Glomerular visceral epithelial cell (primary cell): ENCODE measurements around the gene OR51D1.
A peak's percentile ranks its signal among the peaks of the same experiment; 100 is the strongest.

Source experiments
- DNase-seq: peaks from one replicate; pipeline ENCODE4 v3.0.0-alpha.2; 2016; ENCODE audit errors: extremely low spot score

The OR51D1 gene

GRCh38 chr11:4645974-4646373, 8.7 kb downstream of the OR51D1 start:
- DNase-seq: no peak

GRCh38 chr11:4647766-4648165, 10.5 kb downstream of the OR51D1 start:
- DNase-seq: no peak

GRCh38 chr11:4654635-4655369, 17.5 kb downstream of the OR51D1 start:
- DNase-seq: no peak

GRCh38 chr11:4658629-4659445, 21.6 kb downstream of the OR51D1 start:
- no peak for DNase-seq

GRCh38 chr11:4662876-4663275, 25.6 kb downstream of the OR51D1 start:
- DNase-seq: no peak

- DNase-seq: no peak
Observed at GRCh38 chr11:4664183-4664582, 26.9 kb downstream of the OR51D1 start.

GRCh38 chr11:4664786-4665185, 27.5 kb downstream of the OR51D1 start:
- DNase-seq: no peak

GRCh38 chr11:4665424-4665823, 28.1 kb downstream of the OR51D1 start:
- no peak for DNase-seq

GRCh38 chr11:4671741-4672140, 34.5 kb downstream of the OR51D1 start:
- DNase-seq: no peak

- peak; percentile 35 for DNase-seq
Observed at GRCh38 chr11:4672470-4672869, 35.2 kb downstream of the OR51D1 start.

GRCh38 chr11:4673781-4674180, 36.5 kb downstream of the OR51D1 start:
- DNase-seq: no peak

- DNase-seq: no peak
Observed at GRCh38 chr11:4677948-4678347, 40.7 kb downstream of the OR51D1 start.

GRCh38 chr11:4680341-4680740, 43.1 kb downstream of the OR51D1 start:
- no peak for DNase-seq

- no peak for DNase-seq
Observed at GRCh38 chr11:4682623-4683419, 45.5 kb downstream of the OR51D1 start.

GRCh38 chr11:4684631-4685285, 47.5 kb downstream of the OR51D1 start:
- DNase-seq: no peak
